H9 (cell line): ENCODE data around the gene CTSE. TPM values are rescaled to one million over a fixed set of nuclear protein-coding genes. Genes with fewer than 3 reads are reported as not detected.

Experiments
- DNase-seq: peaks from one replicate; pipeline ENCODE4 v3.0.0-alpha.2; 2017
- H2AFZ ChIP-seq: one replicate; pipeline ENCODE4 v1.6.1; 2013; ENCODE audit warnings: mild to moderate bottlenecking, low read length, control low read depth, moderate library complexity
- H2AK5ac ChIP-seq: 2 replicates; pipeline ENCODE4 v1.6.1; 2013; ENCODE audit warnings: low read length, control low read depth, mixed read lengths; ENCODE audit not compliant: insufficient read length
- H2BK120ac ChIP-seq: one replicate; pipeline ENCODE4 v1.6.1; 2013; ENCODE audit warnings: low read depth, mild to moderate bottlenecking, low read length, control low read depth, inconsistent platforms; ENCODE audit not compliant: poor library complexity, severe bottlenecking
- H2BK12ac ChIP-seq: 2 replicates; pipeline ENCODE4 v1.6.1; 2013; ENCODE audit warnings: low read length, control low read depth, mixed read lengths, low read depth; ENCODE audit not compliant: insufficient read length
- H2BK15ac ChIP-seq: 2 replicates; pipeline ENCODE4 v1.6.1; 2013; ENCODE audit warnings: low read depth, low read length, control low read depth
- H2BK20ac ChIP-seq: one replicate; pipeline ENCODE4 v1.6.1; 2013; ENCODE audit warnings: low read depth, mild to moderate bottlenecking, low read length, control low read depth, inconsistent platforms; ENCODE audit not compliant: poor library complexity, severe bottlenecking
- H2BK5ac ChIP-seq: 2 replicates; pipeline ENCODE4 v1.6.1; 2013; ENCODE audit warnings: low read length, control low read depth, mixed read lengths; ENCODE audit not compliant: insufficient read length
- H3K14ac ChIP-seq: 2 replicates; pipeline ENCODE4 v1.6.1; 2013; ENCODE audit warnings: low read length, control low read depth; ENCODE audit not compliant: insufficient read depth
- H3K18ac ChIP-seq: 2 replicates; pipeline ENCODE4 v1.6.1; 2013; ENCODE audit warnings: low read depth, mild to moderate bottlenecking, mixed read lengths, low read length, control low read depth; ENCODE audit not compliant: insufficient read length
- H3K23ac ChIP-seq: 2 replicates; pipeline ENCODE4 v1.6.1; 2013; ENCODE audit warnings: low read length, control low read depth, mixed read lengths, low read depth; ENCODE audit not compliant: insufficient read length
- H3K23me2 ChIP-seq: 2 replicates; pipeline ENCODE4 v1.6.1; 2013; ENCODE audit warnings: low read depth, mild to moderate bottlenecking, mixed read lengths, low read length, control low read depth; ENCODE audit not compliant: insufficient read length, poor library complexity, severe bottlenecking
- H3K27ac ChIP-seq: 2 replicates; pipeline ENCODE4 v1.5.1; 2013; ENCODE audit warnings: low read length, control low read depth, mixed read lengths, low read depth; ENCODE audit not compliant: insufficient read length
- H3K27me3 ChIP-seq: 2 replicates; pipeline ENCODE4 v1.6.1; 2013; ENCODE audit warnings: low read length, control low read depth, inconsistent platforms; ENCODE audit not compliant: insufficient read depth
- H3K4ac ChIP-seq: 2 replicates; pipeline ENCODE4 v1.6.1; 2013; ENCODE audit warnings: low read depth, mild to moderate bottlenecking, control low read depth, inconsistent platforms, low read length, moderate library complexity
- H3K4me1 ChIP-seq: 2 replicates; pipeline ENCODE4 v1.6.1; 2013; ENCODE audit warnings: low read length, control low read depth, inconsistent platforms; ENCODE audit not compliant: insufficient read depth
- H3K4me2 ChIP-seq: 2 replicates; pipeline ENCODE4 v1.6.1; 2013; ENCODE audit warnings: low read length, control low read depth, mixed read lengths; ENCODE audit not compliant: insufficient read length, insufficient read depth
- H3K56ac ChIP-seq: 2 replicates; pipeline ENCODE4 v1.6.1; 2013; ENCODE audit warnings: low read depth, mild to moderate bottlenecking, mixed read lengths, low read length, control low read depth; ENCODE audit not compliant: insufficient read length
- H3K79me1 ChIP-seq: 2 replicates; pipeline ENCODE4 v1.6.1; 2013; ENCODE audit warnings: low read depth, mild to moderate bottlenecking, moderate library complexity, low read length, control low read depth, inconsistent platforms; ENCODE audit not compliant: insufficient read depth, poor library complexity, severe bottlenecking
- H3K79me2 ChIP-seq: 2 replicates; pipeline ENCODE4 v1.6.1; 2013; ENCODE audit warnings: low read length, control low read depth, inconsistent platforms; ENCODE audit not compliant: insufficient read depth
- H3K9ac ChIP-seq: 2 replicates; pipeline ENCODE4 v1.6.1; 2013; ENCODE audit warnings: low read length, control low read depth, mixed read lengths; ENCODE audit not compliant: insufficient read length; ENCODE audit errors: extremely low read depth
- H3K9me3 ChIP-seq: one replicate; pipeline ENCODE4 v1.6.1; 2013; ENCODE audit warnings: low read depth, low read length, inconsistent platforms; ENCODE audit not compliant: control insufficient read depth
- H3T11ph ChIP-seq: one replicate; pipeline ENCODE4 v1.6.1; 2013; ENCODE audit warnings: mild to moderate bottlenecking, low read length, control low read depth, inconsistent platforms
- H4K20me1 ChIP-seq: one replicate; pipeline ENCODE4 v1.6.1; 2013; ENCODE audit not compliant: control insufficient read depth, insufficient read length, insufficient read depth
- H4K5ac ChIP-seq: 2 replicates; pipeline ENCODE4 v1.6.1; 2013; ENCODE audit warnings: low read depth, mild to moderate bottlenecking, mixed read lengths, low read length, control low read depth; ENCODE audit not compliant: insufficient read length
- H4K8ac ChIP-seq: replicated peaks from 2 replicates; pipeline ENCODE4 v1.6.1; 2013; ENCODE audit warnings: low read length, control low read depth, mixed read lengths, low read depth; ENCODE audit not compliant: insufficient read length
- H4K91ac ChIP-seq: 2 replicates; pipeline ENCODE4 v1.6.1; 2013; ENCODE audit warnings: low read depth, mild to moderate bottlenecking, moderate library complexity, mixed read lengths, low read length, control low read depth; ENCODE audit not compliant: insufficient read length
- H3K27ac Mint-ChIP-seq, 3 experiments: 2 replicates in 2 of 3; 3 replicates in 1 of 3; pipeline ENCODE4 v1.8.0; 2020 to 2021; ENCODE audit warnings: mixed read lengths in 3 of 3, mild to moderate bottlenecking in 1 of 3, moderate library complexity in 1 of 3
- H3K27me3 Mint-ChIP-seq: 2 replicates; pipeline ENCODE4 v1.8.0; 2021; ENCODE audit warnings: low read depth, mild to moderate bottlenecking, moderate library complexity, mixed read lengths
- H3K36me3 Mint-ChIP-seq, 3 experiments: 2 replicates in 2 of 3; 3 replicates in 1 of 3; pipeline ENCODE4 v1.8.0; 2020 to 2021; ENCODE audit warnings: low read depth in 3 of 3, mixed read lengths in 3 of 3; ENCODE audit not compliant: insufficient read depth in 1 of 3
- H3K4me1 Mint-ChIP-seq, 2 experiments: 2 replicates each; pipeline ENCODE4 v1.8.0; 2020; ENCODE audit warnings: mixed read lengths in 2 of 2
- H3K4me3 Mint-ChIP-seq, 2 experiments: 2 replicates in 1 of 2; 3 replicates in 1 of 2; pipeline ENCODE4 v1.8.0; 2020 to 2021; ENCODE audit warnings: mild to moderate bottlenecking in 2 of 2, mixed read lengths in 2 of 2, moderate library complexity in 1 of 2
- H3K9me3 Mint-ChIP-seq, 2 experiments: 2 replicates in 1 of 2; 3 replicates in 1 of 2; pipeline ENCODE4 v1.8.0; 2020; ENCODE audit warnings: mild to moderate bottlenecking in 2 of 2, mixed read lengths in 2 of 2, moderate library complexity in 1 of 2
- WGBS: extraction: QIAGEN DNeasy Blood & Tissue Kit; methylation state at CpG from one replicate; pipeline ENCODE4 v1.1.7; 2013; ENCODE audit warnings: missing lambda C conversion rate, low lambda C conversion rate, mixed read lengths; ENCODE audit not compliant: insufficient read length; ENCODE audit errors: extremely low coverage; 5-methylcytosine and 5-hydroxymethylcytosine counted together
- total RNA-seq: library from RNA; stranded (reverse); gene quantifications from 2 replicates; pipeline ENCODE4 v1.2.1, GENCODE V29; 2021
- TF ChIP-seq, protein P1 (sequence below): fragments of 200-600 bp; sonication (generic); conservative IDR thresholded peaks from 3 replicates; pipeline ENCODE4 v1.8.0; 2021; ENCODE audit warnings: antibody characterized with exemption, mild to moderate bottlenecking

CTSE gene
- total RNA-seq, 1 experiment from 2014 or later: not detected

GRCh38 chr1:205972491-205973168 lies 51.1 kb downstream of the CTSE start:
- peak overlapping the region; percentile 5 for H4K5ac ChIP-seq
- H3T11ph ChIP-seq: no peak overlapping the region
- H3K79me2 ChIP-seq: no peaks in the 10 kb centered on the region
- no peaks in the 10 kb centered on the region for H3K79me1 ChIP-seq
- no peak overlapping the region for H3K4me2 ChIP-seq
- Mint-ChIP-seq H3K27ac (no peak overlapping the region; a peak in 1 of 7 replicates), H3K4me1 (peaks cover 0 to 8% of the 10 kb centered on the region in 2 experiments; a peak in 2 of 4 replicates), H3K27me3 (no peaks in the 10 kb centered on the region), H3K36me3 (peaks cover 0 to 1% (median 0%) of the 10 kb centered on the region in 3 experiments; a peak in 3 of 7 replicates), H3K4me3 (no peak overlapping the region), H3K9me3 (peaks cover 4 to 16% of the 10 kb centered on the region in 2 experiments; a peak in 3 of 5 replicates)
- H3K27ac ChIP-seq: no peak overlapping the region
- H3K4me1 ChIP-seq: no peaks in the 10 kb centered on the region
- WGBS: 100% methylated on average over 6 of the region's 11 CpGs
- no peak overlapping the region for H2AFZ ChIP-seq
- no peak overlapping the region for H3K4ac ChIP-seq
- no peak overlapping the region for H3K56ac ChIP-seq
- no peaks in the 10 kb centered on the region for H3K23me2 ChIP-seq
- H3K14ac ChIP-seq: no peak overlapping the region
- H2BK20ac ChIP-seq: no peak overlapping the region
- no peak overlapping the region for H2BK120ac ChIP-seq
- no peak overlapping the region for H2BK12ac ChIP-seq
- no peak overlapping the region for H4K91ac ChIP-seq
- no peak overlapping the region for H3K23ac ChIP-seq
- TF ChIP-seq, protein P1, sequence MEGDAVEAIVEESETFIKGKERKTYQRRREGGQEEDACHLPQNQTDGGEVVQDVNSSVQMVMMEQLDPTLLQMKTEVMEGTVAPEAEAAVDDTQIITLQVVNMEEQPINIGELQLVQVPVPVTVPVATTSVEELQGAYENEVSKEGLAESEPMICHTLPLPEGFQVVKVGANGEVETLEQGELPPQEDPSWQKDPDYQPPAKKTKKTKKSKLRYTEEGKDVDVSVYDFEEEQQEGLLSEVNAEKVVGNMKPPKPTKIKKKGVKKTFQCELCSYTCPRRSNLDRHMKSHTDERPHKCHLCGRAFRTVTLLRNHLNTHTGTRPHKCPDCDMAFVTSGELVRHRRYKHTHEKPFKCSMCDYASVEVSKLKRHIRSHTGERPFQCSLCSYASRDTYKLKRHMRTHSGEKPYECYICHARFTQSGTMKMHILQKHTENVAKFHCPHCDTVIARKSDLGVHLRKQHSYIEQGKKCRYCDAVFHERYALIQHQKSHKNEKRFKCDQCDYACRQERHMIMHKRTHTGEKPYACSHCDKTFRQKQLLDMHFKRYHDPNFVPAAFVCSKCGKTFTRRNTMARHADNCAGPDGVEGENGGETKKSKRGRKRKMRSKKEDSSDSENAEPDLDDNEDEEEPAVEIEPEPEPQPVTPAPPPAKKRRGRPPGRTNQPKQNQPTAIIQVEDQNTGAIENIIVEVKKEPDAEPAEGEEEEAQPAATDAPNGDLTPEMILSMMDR: no peak
- H2BK5ac ChIP-seq: no peak overlapping the region
- no peak for DNase-seq
- no peak overlapping the region for H3K9ac ChIP-seq
- no peaks in the 10 kb centered on the region for H3K27me3 ChIP-seq
- no peak overlapping the region for H2BK15ac ChIP-seq
- H3K18ac ChIP-seq: no peak overlapping the region
- peak overlapping the region; percentile 3 for H4K8ac ChIP-seq
- H2AK5ac ChIP-seq: no peak overlapping the region
- H3K9me3 ChIP-seq: no peaks in the 10 kb centered on the region
- peaks cover 3% of the 10 kb centered on the region for H4K20me1 ChIP-seq
